Naive thymus-derived CD4-positive, alpha-beta T cell (primary cell): ENCODE data around the gene TBCD. TPM values are rescaled to one million over a fixed set of nuclear protein-coding genes. Genes with fewer than 3 reads are reported as not detected.
A peak's percentile ranks its signal among the peaks of the same experiment; 100 is the strongest.
"Not testable (repeated sequence)": the region's sequence is repeated elsewhere in the genome, so short reads cannot be mapped to it uniquely, and the experiment has no call there.

Experiments
- ATAC-seq: fragments of 150-1000 bp; cut with Tn5 transposase; 2 replicates; pipeline ENCODE4 v1.10.0; 2021; ENCODE audit warnings: mild to moderate bottlenecking, moderate library complexity
- CTCF ChIA-PET: fragments of 350-600 bp; sonication (Branson Sonifier 250); formaldehyde crosslinking; loops from one replicate; lab custom pipeline; 2021; ENCODE audit warnings: antibody characterized with exemption; lab: Charles Lee
- POLR2A ChIA-PET: fragments of 350-600 bp; sonication (Branson Sonifier 250); formaldehyde crosslinking; loops from one replicate; lab custom pipeline; 2021; ENCODE audit warnings: antibody characterized with exemption, inconsistent platforms; lab: Charles Lee
- DNase-seq, 9 donors: peaks; one replicate each; pipeline versions ENCODE4 v3.0.0 to v3.0.0-alpha.2; 2020 to 2022; ENCODE audit warnings: mixed read lengths in 1 of 9
- H3K27ac ChIP-seq: one replicate; pipeline ENCODE4 v1.7.0; 2013; ENCODE audit warnings: mild to moderate bottlenecking, low read depth, low read length, moderate library complexity
- H3K27me3 ChIP-seq, 2 donors: one replicate each; pipeline ENCODE4 v1.7.0; 2013; ENCODE audit warnings: low read length in 2 of 2, mild to moderate bottlenecking in 2 of 2, moderate library complexity in 2 of 2; ENCODE audit not compliant: control insufficient read depth in 2 of 2, insufficient read depth in 2 of 2
- H3K36me3 ChIP-seq, 3 experiments: 1 replicate in 2 of 3; 2 replicates in 1 of 3; pipeline ENCODE4 v1.7.0; 2013; ENCODE audit warnings: low read length in 3 of 3, mild to moderate bottlenecking in 3 of 3, moderate library complexity in 1 of 3; ENCODE audit not compliant: insufficient read depth in 3 of 3, control insufficient read depth in 2 of 3
- H3K4me1 ChIP-seq, 2 donors: one replicate each; pipeline ENCODE4 v1.7.0; 2013; ENCODE audit warnings: low read length in 2 of 2, mild to moderate bottlenecking in 2 of 2, moderate library complexity in 1 of 2; ENCODE audit not compliant: control insufficient read depth in 2 of 2, insufficient read depth in 2 of 2
- H3K4me3 ChIP-seq: 2 replicates; pipeline ENCODE4 v1.7.0; 2013; ENCODE audit warnings: mild to moderate bottlenecking, low read length
- H3K9me3 ChIP-seq, 3 experiments: 1 replicate in 2 of 3; 2 replicates in 1 of 3; pipeline ENCODE4 v1.7.0; 2013; ENCODE audit warnings: low read length in 3 of 3; ENCODE audit not compliant: control insufficient read depth in 2 of 3
- H3K27ac Mint-ChIP-seq, 9 donors: one replicate each; pipeline ENCODE4 v1.8.0; 2020 to 2022; ENCODE audit warnings: mixed read lengths in 9 of 9, mild to moderate bottlenecking in 8 of 9, moderate library complexity in 5 of 9, inconsistent platforms in 2 of 9
- H3K27me3 Mint-ChIP-seq, 5 donors: one replicate each; pipeline ENCODE4 v1.8.0; 2021 to 2022; ENCODE audit warnings: mixed read lengths in 5 of 5, mild to moderate bottlenecking in 1 of 5
- H3K36me3 Mint-ChIP-seq, 5 donors: one replicate each; pipeline ENCODE4 v1.8.0; 2020 to 2022; ENCODE audit warnings: mixed read lengths in 5 of 5, mild to moderate bottlenecking in 3 of 5, inconsistent platforms in 1 of 5
- H3K4me1 Mint-ChIP-seq, 7 donors: one replicate each; pipeline ENCODE4 v1.8.0; 2020 to 2022; ENCODE audit warnings: mixed read lengths in 7 of 7, mild to moderate bottlenecking in 3 of 7, inconsistent platforms in 1 of 7
- H3K4me3 Mint-ChIP-seq, 10 donors: one replicate each; pipeline ENCODE4 v1.8.0; 2020 to 2022; ENCODE audit warnings: mild to moderate bottlenecking in 10 of 10, mixed read lengths in 10 of 10, moderate library complexity in 6 of 10, inconsistent platforms in 2 of 10
- H3K9me3 Mint-ChIP-seq, 11 donors: one replicate each; pipeline ENCODE4 v1.8.0; 2020 to 2022; ENCODE audit warnings: mixed read lengths in 11 of 11, mild to moderate bottlenecking in 4 of 11, inconsistent platforms in 1 of 11, moderate library complexity in 1 of 11
- intact Hi-C, 2 donors: fragments of 100-400 bp; cut with micrococcal nuclease; formaldehyde crosslinking; loops; one replicate each; pipeline ENCODE4 v1.15.1; 2023
- polyA plus RNA-seq, 2 donors: library from polyadenylated mRNA; unstranded; fragments of 300-500 nt; fragmentation: Illumina TruSeq; gene quantifications; one replicate each; pipeline ENCODE4 v1.2.3, GENCODE V29; 2021
- total RNA-seq, 6 experiments: library from RNA in 5 of 6; stranded (reverse) in 5 of 6; gene quantifications; 1 replicate in 5 of 6; 2 replicates in 1 of 6; pipeline ENCODE4 v1.2.3 and lab custom pipeline; 2021 to 2026

Gene TBCD
- total and polyA plus RNA-seq, 7 experiments from 2014 or later = 61.5 to 255 (median 123) TPM

GRCh38 chr17:82774456-82774855, 22.6 kb downstream of the TBCD start:
- Mint-ChIP-seq H3K4me3 (peak overlapping the region in 1 of 10 donors; percentile 12), H3K36me3 (peaks cover 0 to 25% (median 8%) of the 10 kb centered on the region in 5 donors), H3K4me1 (peaks cover 2 to 23% (median 13%) of the 10 kb centered on the region in 7 donors)
- ATAC-seq, DNase-seq, H3K9me3 ChIP-seq, intact Hi-C loops, H3K27me3 Mint-ChIP-seq, H3K9me3 Mint-ChIP-seq, H3K27ac Mint-ChIP-seq, H3K4me3 ChIP-seq, H3K27me3 ChIP-seq, POLR2A ChIA-PET, H3K27ac ChIP-seq: not testable (repeated sequence)
- CTCF ChIA-PET = interaction anchor here (1.3 kb wide), 1 partner anchor 160 kb away, joined by 4 read pairs; no protein-coding TSS in a partner anchor
- Histone ChIP-seq H3K36me3 (peaks cover 0 to 18% (median 0%) of the 10 kb centered on the region in 3 experiments), H3K4me1 (peaks cover 8 to 19% of the 10 kb centered on the region in 2 donors)

- intact Hi-C loops = loop anchor here in 1 of 2 donors (1.0 kb wide), 1 partner anchor 107 kb away; no protein-coding TSS in a partner anchor
- DNase-seq (peak in 4 of 9 donors; percentile 28 to 56 (median 34)), ATAC-seq (peak; percentile 67)
- Mint-ChIP-seq H3K27me3 (no peaks in the 10 kb centered on the region), H3K4me3 (peak overlapping the region in 2 of 10 donors; percentile 33 to 42), H3K9me3 (no peaks in the 10 kb centered on the region), H3K36me3 (peaks cover 0 to 20% (median 7%) of the 10 kb centered on the region in 5 donors), H3K27ac (peak overlapping the region in 2 of 9 donors; percentile 37 to 55), H3K4me1 (peaks cover 2 to 23% (median 13%) of the 10 kb centered on the region in 7 donors)
- Histone ChIP-seq H3K27ac (no peak overlapping the region), H3K36me3 (peaks cover 0 to 14% (median 0%) of the 10 kb centered on the region in 3 experiments), H3K9me3 (no peaks in the 10 kb centered on the region), H3K27me3 (no peaks in the 10 kb centered on the region), H3K4me1 (peaks cover 8 to 19% of the 10 kb centered on the region in 2 donors), H3K4me3 (peak overlapping the region; percentile 47)
- ChIA-PET CTCF (interaction anchor here (0.6 to 1.3 kb wide), 4 partner anchors 48 to 163 kb away, joined by 3 to 4 read pairs (median 4); no protein-coding TSS in a partner anchor), POLR2A (no interaction called here)
Measured at GRCh38 chr17:82775001-82775823, 23.3 kb downstream of the TBCD start.

GRCh38 chr17:82776454-82776853, 24.6 kb downstream of the TBCD start:
- intact Hi-C loops = no loop called here
- no peak overlapping the region for H3K27ac ChIP-seq
- CTCF ChIA-PET = interaction anchor here (0.6 to 0.7 kb wide), 2 partner anchors 103 to 109 kb away, joined by 3 to 4 read pairs; no protein-coding TSS in a partner anchor

GRCh38 chr17:82777778-82778375, 26.0 kb downstream of the TBCD start:
- H3K27me3 ChIP-seq, DNase-seq, H3K4me3 ChIP-seq, H3K27me3 Mint-ChIP-seq, H3K36me3 ChIP-seq, CTCF ChIA-PET, ATAC-seq, H3K9me3 ChIP-seq, H3K4me3 Mint-ChIP-seq, intact Hi-C loops, H3K9me3 Mint-ChIP-seq, POLR2A ChIA-PET, H3K27ac ChIP-seq: not testable (repeated sequence)
- H3K4me1 ChIP-seq = peaks cover 8 to 16% of the 10 kb centered on the region in 2 donors
- Mint-ChIP-seq H3K36me3 (peaks cover 0 to 10% (median 7%) of the 10 kb centered on the region in 5 donors), H3K4me1 (peaks cover 5 to 29% (median 16%) of the 10 kb centered on the region in 7 donors), H3K27ac (peak overlapping the region in 1 of 9 donors; percentile 60)

More at GRCh38 chr17:82776454-82776853, 24.6 kb downstream of the TBCD start:
- Histone ChIP-seq H3K4me3 (no peak overlapping the region), H3K9me3 (no peaks in the 10 kb centered on the region), H3K27me3 (no peaks in the 10 kb centered on the region), H3K36me3 (peaks cover 0 to 14% (median 0%) of the 10 kb centered on the region in 3 experiments), H3K4me1 (peaks cover 8 to 19% of the 10 kb centered on the region in 2 donors)
- Mint-ChIP-seq H3K27ac (peak overlapping the region in 1 of 9 donors; percentile 13), H3K4me3 (no peak overlapping the region), H3K27me3 (no peaks in the 10 kb centered on the region), H3K36me3 (peaks cover 0 to 19% (median 7%) of the 10 kb centered on the region in 5 donors), H3K4me1 (peaks cover 5 to 23% (median 13%) of the 10 kb centered on the region in 7 donors), H3K9me3 (no peaks in the 10 kb centered on the region)
- ATAC-seq (no peak), DNase-seq (no peak)
- POLR2A ChIA-PET = no interaction called here

GRCh38 chr17:82779541-82779940, 27.7 kb downstream of the TBCD start:
- ATAC-seq (no peak), DNase-seq (no peak)
- Histone ChIP-seq H3K27me3 (no peaks in the 10 kb centered on the region), H3K4me1 (peaks cover 8 to 14% of the 10 kb centered on the region in 2 donors), H3K9me3 (no peaks in the 10 kb centered on the region), H3K36me3 (peaks cover 0 to 25% (median 0%) of the 10 kb centered on the region in 3 experiments), H3K27ac (no peak overlapping the region), H3K4me3 (no peak overlapping the region)
- no peaks in the 10 kb centered on the region for H3K27me3 Mint-ChIP-seq
- ChIA-PET CTCF (interaction anchor here (0.7 kb wide), 1 partner anchor 420 kb away, joined by 3 read pairs; no protein-coding TSS in a partner anchor), POLR2A (no interaction called here)
- intact Hi-C loops = no loop called here
- H3K27ac Mint-ChIP-seq = no peak overlapping the region
- H3K36me3 Mint-ChIP-seq = peaks cover 0 to 16% (median 7%) of the 10 kb centered on the region in 5 donors
- H3K9me3 Mint-ChIP-seq = no peaks in the 10 kb centered on the region
- peaks cover 5 to 30% (median 16%) of the 10 kb centered on the region in 7 donors for H3K4me1 Mint-ChIP-seq
- no peak overlapping the region for H3K4me3 Mint-ChIP-seq

GRCh38 chr17:82780195-82780594, 28.3 kb downstream of the TBCD start:
- intact Hi-C loops = no loop called here

More at GRCh38 chr17:82780195-82780594, 28.3 kb downstream of the TBCD start:
- Histone ChIP-seq H3K9me3 (no peaks in the 10 kb centered on the region), H3K4me3 (no peak overlapping the region), H3K36me3 (peaks cover 0 to 27% (median 0%) of the 10 kb centered on the region in 3 experiments), H3K27me3 (no peaks in the 10 kb centered on the region), H3K27ac (no peak overlapping the region), H3K4me1 (peaks cover 2 to 8% of the 10 kb centered on the region in 2 donors)
- peaks cover 5 to 24% (median 16%) of the 10 kb centered on the region in 7 donors for H3K4me1 Mint-ChIP-seq
- H3K27ac Mint-ChIP-seq = no peak overlapping the region
- H3K27me3 Mint-ChIP-seq = no peaks in the 10 kb centered on the region
- no peaks in the 10 kb centered on the region for H3K9me3 Mint-ChIP-seq
- H3K36me3 Mint-ChIP-seq = peaks cover 0 to 16% (median 7%) of the 10 kb centered on the region in 5 donors
- POLR2A ChIA-PET = interaction anchor here (1.1 kb wide), 1 partner anchor 84 kb away, joined by 3 read pairs; no protein-coding TSS in a partner anchor
- DNase-seq = no peak
- CTCF ChIA-PET = interaction anchor here (0.6 to 1.1 kb wide), 4 partner anchors 110 to 420 kb away, joined by 3 to 4 read pairs (median 3); no protein-coding TSS in a partner anchor
- H3K4me3 Mint-ChIP-seq = no peak overlapping the region
- ATAC-seq = no peak
